Suppressor macrophage treated with lipopolysaccharide for 1 hour (primary cell): ENCODE results near the gene ZNF333.

Experiments used
- DNase-seq, 3 donors: peaks; one replicate each; pipeline ENCODE4 v3.0.0-alpha.2; 2020 to 2022

Gene ZNF333

DNA sequence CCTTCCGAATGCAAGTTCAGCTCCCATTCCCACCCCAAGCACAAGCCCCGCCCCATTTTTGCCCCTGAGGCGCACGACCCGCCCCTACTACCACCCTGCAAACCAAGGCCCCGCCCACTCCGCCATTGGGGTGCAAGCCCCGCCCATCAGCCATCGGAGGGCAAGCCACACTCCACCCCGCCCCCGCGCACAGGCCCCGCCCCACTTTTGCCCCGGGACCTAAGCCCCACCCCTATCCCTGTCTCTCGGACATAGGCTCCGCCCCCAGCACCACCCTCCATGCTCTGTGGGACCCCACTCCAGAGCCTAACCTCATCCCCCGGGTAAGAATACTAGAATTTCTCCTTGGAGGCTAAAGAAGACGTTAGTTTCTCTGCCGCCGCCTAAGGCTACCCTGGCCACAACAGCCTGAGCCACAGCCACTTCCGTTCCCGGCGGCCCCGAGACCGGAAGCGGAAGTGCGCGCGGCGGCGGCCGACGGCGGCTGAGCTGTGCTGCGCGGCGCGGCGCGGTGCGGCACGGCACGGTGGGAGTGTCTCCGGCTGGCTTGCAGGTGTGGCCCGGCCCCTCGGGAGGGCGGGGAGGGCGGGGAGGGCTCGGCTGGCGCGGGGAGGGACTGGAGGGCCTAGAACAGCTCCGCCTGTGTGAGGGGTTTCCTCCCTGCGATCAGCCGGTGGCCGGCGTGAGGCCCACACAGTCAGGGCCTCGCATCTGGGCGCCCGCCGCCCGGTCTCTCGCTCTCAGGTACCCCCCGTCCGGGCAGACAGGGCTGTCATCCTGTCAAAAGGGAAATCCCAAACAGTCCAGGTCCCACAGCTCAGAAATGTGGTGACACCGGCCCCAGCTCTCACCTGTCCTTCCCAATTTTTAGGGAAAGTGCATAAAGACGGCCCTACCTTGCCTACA is at the start of gene ZNF333:
TSS of gene ZNF333 (plus strand) at position 451 of the 906 bp plus-strand sequence. CDS start 3,444 bp downstream, outside the sequence.
- DNase-seq, result peak; percentile 93 to 99 (median 97)

DNA sequence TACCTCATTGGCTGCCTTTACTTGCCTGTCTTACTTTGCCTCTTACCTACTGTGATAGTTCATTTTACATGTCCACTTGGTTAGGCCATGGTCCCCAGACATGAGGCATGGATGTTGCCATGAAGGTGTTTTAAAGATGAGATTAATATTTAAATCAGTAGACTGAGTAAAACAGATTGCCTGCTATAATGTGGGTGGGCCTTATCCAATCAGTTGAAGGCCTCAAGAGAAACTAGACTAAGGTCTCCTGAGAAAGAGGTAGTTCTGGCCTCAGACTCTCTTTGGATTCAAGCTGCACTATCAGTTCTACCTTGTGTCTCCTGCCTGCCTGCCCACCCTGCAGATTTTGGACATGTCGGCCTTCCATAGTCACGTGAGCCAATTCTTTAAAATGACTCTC is 41.3 kb upstream of the ZNF333 start:
- DNase-seq, result no peak

DNA sequence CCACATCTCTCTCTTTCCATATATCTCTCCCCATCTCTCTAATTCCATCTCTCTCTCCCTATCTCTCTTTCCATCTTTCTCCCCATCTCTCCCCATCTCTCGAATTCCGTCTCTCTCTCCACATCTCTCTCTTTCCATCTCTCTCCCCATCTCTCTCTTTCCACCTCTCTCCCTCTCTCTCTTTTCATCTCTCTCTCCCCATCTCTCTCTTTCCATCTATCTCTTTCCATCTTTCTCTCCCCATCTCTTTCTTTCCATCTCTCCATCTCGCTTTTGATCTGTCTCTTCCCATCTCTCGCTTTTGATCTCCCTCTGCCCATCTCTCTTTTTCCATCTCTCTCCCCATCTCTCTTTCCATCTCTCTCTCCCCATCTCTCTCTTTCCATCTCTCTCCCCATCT is 40.8 kb upstream of the ZNF333 start:
- DNase-seq, result no peak

DNA sequence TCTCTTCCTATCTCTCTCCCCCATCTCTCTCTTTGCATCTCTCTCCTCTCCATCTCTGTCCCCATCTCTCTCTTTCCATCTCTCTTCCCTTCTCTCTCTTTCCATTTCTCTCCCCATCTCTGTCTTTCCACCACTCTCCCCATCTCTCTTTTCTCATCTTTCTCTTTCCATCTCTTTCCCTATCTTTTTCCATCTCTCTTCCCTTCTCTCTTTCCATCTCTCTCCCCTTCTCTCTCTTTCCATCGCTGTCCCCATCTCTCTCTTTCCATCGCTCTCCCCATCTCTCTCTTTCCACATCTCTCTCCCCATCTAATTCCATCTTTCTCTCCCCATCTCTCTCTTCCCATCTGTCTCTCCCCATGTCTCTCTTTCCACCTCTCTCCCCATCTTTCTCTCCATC is 39.7 kb upstream of the ZNF333 start:
- DNase-seq, result no peak

DNA sequence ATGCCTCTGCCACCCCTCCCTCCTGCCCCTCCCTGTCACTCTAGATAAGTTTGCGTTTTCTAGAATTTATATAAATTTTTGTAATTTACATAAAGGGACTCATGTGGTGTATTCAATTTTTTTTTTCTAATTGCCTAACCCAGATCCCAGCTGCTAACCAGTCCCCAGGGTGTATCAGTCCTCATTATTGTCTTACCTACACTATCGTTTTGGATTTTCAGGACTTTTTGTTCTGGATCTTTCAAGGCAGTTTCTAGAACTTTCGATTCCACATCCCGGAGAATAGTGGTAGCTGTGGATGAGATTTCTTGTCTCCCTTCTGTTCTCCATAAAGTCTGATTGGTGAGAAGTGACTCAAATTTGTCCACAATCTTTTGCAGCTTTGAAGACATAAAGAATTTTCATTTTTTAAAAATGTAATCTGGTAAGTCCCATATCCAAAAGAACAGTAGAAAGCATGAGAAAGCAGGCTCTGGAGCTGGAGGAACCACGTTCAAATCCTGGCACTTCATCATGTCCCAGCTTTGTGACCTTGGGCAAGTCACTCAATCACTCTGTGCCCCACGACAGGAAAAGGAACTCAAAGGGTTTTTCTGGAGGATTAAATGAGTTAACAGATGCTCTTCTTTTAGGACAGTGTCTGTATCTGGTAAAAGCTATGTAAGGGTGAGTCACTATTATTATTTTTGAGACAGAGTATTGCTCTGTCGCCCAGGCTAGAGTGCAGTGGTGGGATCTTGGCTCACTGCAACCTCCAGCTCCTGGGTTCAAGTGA is 34.9 kb upstream of the ZNF333 start:
- DNase-seq, result peak in 2 of 3 donors; percentile 32 to 65

DNA sequence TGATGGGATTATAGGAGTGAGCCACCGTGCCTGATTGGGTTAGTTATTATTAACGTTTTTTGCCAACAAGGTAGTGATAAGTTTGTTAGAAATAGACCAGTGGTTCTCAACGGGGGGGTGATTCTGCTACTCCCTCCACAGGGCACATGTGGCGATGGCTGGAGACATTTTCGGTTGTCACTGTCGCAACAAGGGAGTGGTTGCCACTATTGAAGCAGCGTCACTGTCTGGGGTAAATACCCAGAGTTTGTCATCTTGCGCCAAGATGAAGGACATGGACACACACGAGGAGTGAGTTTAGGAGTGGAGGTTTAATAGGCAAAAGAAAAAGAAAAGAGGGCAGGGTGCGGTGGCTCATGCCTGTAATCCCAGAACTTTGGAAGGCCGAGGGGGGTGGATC is 34.1 kb upstream of the ZNF333 start:
- no peak for DNase-seq

DNA sequence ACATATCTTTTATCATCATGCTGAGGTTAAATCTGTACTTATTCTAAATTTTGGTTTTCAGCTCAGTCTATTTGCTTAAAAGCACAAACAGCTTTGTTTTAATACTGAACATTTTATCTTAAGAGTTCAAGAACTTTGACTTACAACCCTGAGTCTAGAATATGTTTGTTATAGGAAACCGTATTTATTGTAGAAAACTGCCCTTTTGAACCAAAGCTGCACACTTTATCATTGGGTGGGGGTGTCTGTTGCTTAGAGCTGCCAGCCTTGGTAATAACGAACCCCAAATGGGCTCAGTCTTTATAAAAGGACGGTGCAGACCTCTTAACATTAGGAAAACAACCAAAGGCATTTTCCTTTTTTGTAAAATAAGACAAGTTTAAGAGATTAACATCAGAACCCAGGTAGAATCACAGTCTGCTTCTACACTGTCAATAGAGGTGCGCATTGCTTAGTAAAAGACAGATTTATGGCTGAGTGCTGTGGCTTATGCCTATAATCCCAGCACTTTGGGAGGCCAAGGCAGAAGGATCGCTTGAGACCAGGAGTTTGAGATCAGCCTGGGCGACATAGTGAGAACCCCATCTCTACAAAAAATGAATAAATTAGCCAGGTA is 29.9 kb upstream of the ZNF333 start:
- no peak for DNase-seq

DNA sequence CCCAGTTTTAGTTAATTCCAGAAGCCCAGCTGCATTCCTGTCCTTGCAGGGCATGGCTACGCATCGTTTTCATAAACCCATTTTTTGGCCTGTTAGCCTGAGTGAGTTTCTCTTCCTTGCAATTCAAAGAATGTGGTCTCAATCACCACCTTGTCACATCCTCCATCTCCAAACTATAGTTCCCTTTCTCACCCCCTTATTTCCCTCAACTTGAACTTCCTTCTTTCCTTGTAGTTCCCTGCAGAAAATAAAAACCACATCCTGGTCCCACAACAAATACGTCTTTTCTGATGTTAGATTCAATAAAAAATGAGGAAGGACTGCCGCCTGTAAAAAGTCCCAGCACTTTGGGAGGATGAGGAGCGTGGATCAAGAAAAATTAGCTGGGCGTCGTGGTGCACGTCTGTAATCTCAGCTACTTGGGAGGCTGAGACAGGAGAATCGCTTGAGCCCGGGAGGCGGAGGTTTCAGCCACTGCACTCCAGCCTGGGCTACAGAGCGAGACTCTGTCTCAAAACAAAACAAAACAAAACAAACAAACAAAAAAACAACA is 28.4 kb upstream of the ZNF333 start:
- peak; percentile 84 to 92 (median 89) for DNase-seq

DNA sequence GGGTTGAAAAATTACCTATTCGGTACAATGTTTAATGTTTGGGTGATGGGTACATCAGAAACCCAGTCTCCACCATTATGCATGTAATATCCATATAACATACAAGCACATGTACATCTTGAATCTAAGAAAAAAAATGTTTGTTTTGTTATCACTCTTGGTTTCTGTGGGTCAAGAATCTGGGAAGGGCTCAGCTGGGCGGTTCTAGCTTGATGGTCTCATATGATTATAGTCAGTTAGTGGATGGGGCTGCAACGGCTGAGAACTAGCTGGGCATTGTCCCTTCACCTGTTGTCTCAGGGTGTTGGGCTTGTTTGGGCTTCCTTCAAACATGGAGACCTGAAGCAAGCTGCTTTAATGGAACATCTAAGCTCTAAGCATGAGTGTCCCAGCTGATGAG is 19.9 kb upstream of the ZNF333 start:
- no peak for DNase-seq

DNA sequence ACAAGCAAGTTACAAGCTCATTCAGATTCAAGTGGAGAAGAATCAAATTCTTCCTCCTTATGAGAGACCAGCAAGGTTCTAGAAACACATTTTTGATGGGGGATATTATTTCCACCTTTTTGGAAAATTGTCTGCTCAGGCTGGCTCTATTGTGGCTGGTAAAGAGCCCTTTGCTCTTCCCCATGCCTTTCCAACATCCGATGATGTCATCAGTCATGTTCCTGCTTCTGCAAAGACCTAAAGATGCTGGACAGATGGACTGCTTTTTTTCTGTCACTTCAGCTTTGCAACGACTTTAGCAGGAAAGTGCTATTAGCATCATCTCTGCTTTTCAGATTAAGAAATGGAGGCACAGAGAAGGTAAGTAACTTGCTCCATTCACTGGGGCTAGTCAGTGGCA is 19.4 kb upstream of the ZNF333 start:
- peak in 1 of 3 donors; percentile 25 for DNase-seq

DNA sequence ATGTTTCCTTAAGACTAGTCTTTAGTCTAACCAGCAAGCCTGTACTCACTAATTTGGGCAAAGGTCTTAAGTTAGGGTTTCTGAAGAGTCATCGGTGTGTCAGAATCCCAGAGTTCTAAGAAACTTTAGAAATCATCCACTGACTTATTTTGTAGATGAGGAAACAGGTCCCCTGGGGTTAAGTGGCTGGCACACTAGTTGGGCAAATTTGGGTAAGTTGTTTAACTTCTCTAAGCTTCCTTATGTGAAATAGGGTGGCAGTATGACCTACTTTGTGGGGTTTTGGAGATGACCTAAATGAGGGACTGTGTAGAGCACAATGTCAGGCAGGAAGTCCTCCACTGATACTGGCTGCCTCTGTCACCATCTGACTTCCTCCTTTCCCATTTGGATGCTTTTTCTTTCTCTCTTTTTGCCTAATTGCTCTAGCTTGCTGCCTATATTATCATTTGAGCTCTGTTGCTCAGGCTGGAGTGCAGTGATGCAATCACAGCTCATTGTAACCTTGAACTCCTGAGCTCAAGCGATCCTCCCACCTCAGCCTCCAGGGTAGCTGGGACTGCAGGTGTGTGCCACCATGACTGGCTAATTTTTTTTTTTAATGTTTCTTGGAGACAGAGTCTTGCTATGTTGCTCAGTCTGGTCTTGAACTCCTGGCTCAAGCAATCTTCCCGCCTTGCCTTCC is 17.5 kb upstream of the ZNF333 start:
- peak; percentile 83 to 94 (median 89) for DNase-seq

DNA sequence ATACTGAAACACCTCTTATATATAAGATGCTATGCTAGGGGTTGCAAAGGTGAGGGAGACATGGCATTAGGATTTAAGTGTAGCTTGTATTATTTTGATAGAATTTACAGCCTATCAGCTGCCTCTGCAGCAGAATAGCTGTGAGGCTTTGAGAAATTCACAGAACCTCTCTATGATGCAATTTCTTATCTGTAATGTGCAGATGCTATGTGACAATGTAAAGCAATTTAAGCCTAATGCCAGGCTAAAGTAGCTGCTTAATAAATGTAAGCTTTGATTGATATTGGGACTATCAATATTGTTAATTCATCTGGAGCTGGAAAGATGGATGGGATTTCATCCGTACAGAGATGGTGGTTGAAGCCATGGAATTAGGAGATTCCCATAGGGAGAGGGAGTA is 16.8 kb upstream of the ZNF333 start:
- peak in 1 of 3 donors; percentile 23 for DNase-seq

DNA sequence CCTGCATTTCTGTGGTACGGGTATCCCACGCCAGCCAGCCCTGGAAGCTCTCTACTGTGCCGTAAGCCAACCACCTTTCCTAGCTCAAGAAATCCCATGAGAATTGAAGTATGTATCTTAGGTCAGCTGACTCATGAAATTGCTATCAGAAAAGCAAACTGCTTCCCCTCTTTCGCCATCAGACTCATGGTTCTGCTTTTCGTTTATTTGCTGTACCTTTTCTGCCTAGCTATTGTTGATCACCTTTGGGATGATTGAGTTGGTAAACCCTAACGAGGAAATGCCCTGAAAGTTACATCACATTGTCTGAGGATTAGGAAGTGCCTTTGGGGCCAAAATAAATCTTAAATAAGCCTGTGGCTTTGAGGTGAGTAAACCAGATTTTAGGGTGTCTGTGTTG is 15.1 kb upstream of the ZNF333 start, which contains the start of gene ADGRE3:
TSS of gene ADGRE3 (minus strand) at position 81 of the 400 bp plus-strand sequence. CDS start at position 7, 74 bp downstream.
- peak; percentile 49 to 68 (median 59) for DNase-seq

DNA sequence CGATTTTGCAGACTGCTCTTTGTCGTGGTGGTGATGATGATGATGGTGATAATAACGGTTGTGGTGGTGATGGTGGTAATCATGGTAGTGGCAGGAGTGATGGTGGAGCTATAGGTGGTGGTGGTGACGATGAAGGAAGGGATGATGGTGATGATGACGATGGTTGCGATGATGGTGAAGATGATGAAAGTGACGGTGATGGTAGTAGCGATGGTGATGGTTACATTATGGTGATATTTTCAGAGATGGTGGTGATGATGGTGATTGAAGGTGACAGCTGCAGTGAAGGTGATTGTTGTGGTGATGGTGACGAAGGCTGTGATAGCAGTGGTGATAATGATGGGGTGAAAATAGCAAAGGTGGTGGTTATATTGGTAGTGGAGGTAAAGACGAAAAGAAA is 13.1 kb upstream of the ZNF333 start:
- DNase-seq, result no peak

DNA sequence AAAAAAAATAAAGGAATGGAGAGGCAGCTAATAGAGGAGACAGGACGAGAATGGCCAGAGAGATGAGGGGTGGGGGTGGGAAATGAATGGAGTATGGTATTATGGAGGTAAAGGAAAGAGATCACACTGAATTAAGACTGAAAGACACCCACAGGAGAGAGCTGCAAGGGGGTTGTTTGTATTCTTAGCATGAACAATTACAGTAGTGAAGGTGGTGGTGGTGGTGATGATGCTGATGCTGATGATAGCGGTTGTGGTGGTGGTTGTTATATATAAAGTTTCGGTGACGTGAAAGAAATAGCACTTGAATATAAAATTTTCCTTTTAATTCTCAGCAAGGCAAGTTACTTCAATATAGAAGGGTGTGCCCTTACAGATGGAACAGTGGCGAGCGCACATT is 12.4 kb upstream of the ZNF333 start:
- DNase-seq, result no peak

DNA sequence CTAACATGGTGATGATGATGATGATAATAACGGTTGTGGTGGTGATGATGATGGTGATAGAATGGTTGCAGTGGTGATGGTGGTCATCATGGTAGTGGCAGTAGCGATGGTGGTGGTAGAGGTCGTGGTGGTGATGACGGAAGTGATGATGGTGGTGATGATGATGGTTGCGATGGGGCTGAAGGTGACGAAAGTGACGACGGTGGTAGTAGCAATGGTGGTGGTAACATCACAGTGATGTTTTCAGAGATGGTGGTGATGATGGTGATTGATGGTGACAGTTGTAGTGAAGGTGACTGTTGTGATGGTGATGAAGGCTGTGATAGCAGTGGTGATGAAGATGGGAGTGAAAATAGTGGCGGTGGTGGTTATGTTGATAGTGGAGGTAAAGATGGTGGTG is 11.6 kb upstream of the ZNF333 start:
- no peak for DNase-seq

DNA sequence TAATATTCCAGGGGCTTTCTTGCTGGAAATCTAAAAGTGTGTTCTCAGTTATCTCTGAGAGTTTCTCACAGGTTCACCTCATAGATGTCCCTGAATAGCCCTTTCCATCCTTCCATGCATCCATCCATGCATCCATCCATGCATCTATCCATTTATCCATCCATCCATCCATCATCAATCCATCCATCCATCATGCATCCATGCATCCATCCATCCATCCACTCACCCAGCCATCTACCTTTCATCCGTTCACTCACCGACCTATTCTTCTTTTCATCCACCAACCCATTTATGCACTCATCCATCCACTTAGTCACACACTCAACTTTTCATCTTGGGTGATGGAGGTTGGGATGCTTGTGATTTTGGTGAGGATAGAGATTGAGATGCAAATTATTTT is 7.8 kb upstream of the ZNF333 start:
- no peak for DNase-seq

DNA sequence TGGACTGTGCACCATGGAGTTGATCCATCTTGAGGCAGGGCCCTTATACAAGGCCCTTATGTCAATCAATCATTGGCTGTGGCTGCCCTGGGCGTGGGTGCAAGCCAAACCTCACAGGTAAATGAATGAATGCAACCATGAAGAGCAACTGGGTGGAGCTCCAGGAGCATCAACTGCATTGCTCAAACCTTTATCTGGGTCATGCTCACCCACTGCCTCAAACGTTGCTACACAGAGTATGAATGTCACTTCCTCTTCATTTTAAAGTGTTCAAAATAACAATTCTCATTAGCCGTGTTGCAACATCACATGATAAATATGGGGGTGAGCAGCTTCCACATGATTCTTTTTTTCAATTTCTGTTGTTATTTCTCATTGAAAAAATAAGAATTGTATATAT is 6.4 kb upstream of the ZNF333 start:
- peak; percentile 79 to 95 (median 94) for DNase-seq

DNA sequence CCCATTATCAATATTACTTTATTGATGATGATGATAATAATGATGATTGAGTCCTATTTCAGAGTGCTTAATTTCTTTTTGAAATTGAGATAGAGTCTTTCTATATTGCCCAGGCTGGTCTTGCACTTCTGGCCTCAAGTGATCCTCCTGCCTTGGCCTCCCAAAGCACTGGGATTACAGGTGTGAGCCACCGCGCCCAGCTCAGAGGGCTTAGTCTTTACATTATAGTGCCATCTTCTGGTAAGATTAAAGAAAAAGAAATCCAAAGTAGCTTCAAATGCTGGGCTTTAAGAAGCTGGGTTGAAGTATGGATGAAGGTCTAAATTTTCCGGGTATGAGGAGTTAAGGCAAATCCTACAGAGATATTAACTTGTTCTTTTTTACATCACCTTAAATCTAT is 3.4 kb upstream of the ZNF333 start:
- DNase-seq, result peak; percentile 44 to 63 (median 57)

DNA sequence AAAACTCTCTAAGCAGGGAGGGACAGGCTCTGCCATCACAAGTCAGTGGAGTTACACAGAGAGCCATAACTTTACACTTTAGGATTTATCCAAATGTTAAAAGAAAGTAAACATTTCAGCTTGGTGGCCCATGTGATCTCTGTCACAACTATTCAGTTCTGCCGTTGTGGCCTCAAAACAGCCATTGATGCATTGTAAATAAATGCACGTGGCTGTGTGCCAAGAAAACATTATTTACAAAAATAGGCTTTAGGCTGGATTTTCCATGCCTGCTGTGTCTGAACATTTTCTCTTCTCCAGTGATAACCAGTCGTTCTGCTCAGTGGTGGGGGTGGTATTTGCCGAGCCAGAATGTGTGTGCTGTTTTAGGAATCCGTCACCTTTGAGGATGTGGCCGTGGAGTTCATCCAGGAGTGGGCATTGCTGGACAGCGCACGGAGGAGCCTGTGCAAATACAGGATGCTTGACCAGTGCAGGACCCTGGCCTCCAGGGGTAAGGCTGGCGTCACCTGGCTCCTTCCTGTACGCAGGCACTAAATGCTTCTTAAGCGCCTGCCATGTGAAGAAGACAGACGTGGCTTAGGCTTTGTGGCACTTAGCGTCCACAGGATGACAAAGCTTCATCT is 4.9 kb downstream of the ZNF333 start:
- DNase-seq, result no peak

DNA sequence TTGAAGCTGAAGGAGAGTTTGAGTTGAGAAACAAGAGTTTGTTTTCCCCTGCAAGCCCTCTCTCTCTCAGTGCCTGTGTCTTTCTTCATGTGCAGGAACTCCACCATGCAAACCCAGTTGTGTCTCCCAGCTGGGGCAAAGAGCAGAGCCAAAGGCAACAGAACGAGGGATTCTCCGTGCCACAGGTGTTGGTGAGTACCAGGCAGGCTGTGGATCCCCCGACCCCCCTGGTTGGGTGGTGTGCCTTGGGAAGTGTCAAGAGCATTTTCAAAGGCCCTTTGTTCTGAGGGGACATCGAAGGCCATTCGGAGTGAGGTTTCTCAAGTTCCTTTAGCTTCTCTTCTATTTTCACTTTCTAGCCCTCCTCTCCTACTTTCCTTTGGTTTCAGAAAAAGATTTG is 5.6 kb downstream of the ZNF333 start:
- DNase-seq, result no peak

DNA sequence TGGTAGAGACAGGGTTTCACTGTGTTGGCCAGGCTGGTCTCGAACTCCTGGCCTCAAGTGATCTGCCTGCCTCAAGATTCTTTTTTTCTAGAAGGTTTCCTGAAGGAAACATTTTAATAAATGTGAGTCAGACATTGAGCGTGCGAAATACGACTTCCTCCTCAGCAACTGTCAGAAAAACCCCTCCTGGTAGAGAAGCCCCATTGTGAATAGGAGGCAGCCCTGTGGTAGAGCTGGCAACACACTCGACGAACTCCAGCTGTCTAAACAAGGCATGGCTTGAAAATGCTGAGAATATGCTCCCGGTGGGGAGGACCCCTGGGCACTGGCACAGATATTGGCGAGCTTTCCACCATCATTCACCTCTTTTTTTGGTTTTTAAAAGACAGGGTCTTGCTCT is 9.8 kb downstream of the ZNF333 start:
- DNase-seq, result peak in 2 of 3 donors; percentile 22 to 35
